H1 (cell line): Measurements from ENCODE around the gene KEL. TPM values are rescaled to one million over a fixed set of nuclear protein-coding genes. Genes with fewer than 3 reads are reported as not detected.

Source experiments
- FOSL1 ChIP-seq: IDR thresholded peaks from 2 replicates; pipeline ENCODE4 v1.6.1; 2011; ENCODE audit warnings: mild to moderate bottlenecking, low read depth, low read length, moderate library complexity; ENCODE audit not compliant: insufficient read depth
- NANOG ChIP-seq: IDR thresholded peaks from 2 replicates; pipeline ENCODE4 v1.6.1; 2011; ENCODE audit warnings: low read length, low read depth, mild to moderate bottlenecking, inconsistent platforms; ENCODE audit not compliant: insufficient read depth, poor library complexity, severe bottlenecking
- RNF2 ChIP-seq: fragments of 200-900, 300-1000 bp; sonication (generic); IDR thresholded peaks from 2 replicates; pipeline ENCODE4 v1.7.1; 2016; ENCODE audit warnings: borderline replicate concordance, low read depth, mild to moderate bottlenecking, antibody characterized with exemption, low read length; ENCODE audit not compliant: poor library complexity, severe bottlenecking; ENCODE audit errors: missing control alignments
- polyA plus RNA-seq, 7 experiments: library from polyadenylated mRNA; depleted of rRNA in 3 of 7; stranded (reverse) in 5 of 7; unstranded in 2 of 7; fragments of >200 nt in 5 of 7; fragments of 200-250 nt in 2 of 7; gene quantifications; 1 replicate in 5 of 7; 2 replicates in 1 of 7; 4 replicates in 1 of 7; pipeline versions ENCODE4 v1.2.1 to v1.2.3, GENCODE V29; 2011 to 2013; ENCODE audit warnings: missing spikeins in 2 of 7, mixed read lengths in 2 of 7
- total RNA-seq: library from RNA; stranded (reverse); fragmentation: NEBNext Ultra II Directional; extraction: Animal tissue kit (Norgen Biotek cat#: 25700); gene quantifications from 2 replicates; pipeline ENCODE4 v1.2.1, GENCODE V29; 2021

The KEL gene
- total and polyA plus RNA-seq, 2 of the 8 experiments (the other 6 are each of a cell fraction or from before 2014, with no cell fraction given) = 1.8 to 1.9 TPM

DNA sequence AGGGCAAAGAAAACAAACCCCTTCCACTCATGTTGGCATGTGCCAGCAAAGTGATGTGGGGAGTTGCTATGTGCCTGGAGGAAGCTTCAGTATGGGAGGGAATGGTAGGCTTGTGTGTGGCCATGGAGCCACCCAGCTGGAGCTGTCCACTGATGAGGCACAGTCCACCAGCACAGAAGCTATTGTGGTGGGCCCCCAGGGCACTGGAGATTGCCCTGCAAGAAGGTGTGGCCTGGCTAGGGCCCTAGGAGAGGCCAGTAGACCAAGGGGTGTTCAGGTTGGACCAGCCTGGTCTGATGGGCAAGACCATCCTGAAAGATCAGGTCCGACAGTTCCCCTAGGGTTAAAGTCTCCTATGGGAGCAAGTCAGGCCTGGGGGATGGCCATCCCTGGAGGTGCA, 22.1 kb upstream of the KEL start (continued):
- TF ChIP-seq RNF2 = no peak
- TF ChIP-seq FOSL1 = no peak
- no peak for TF ChIP-seq NANOG
